Measurements from ENCODE around the gene ABCC1. TPM values are rescaled to one million over a fixed set of nuclear protein-coding genes. Genes with fewer than 3 reads are reported as not detected.

ABCC1 gene
- total and polyA plus RNA-seq, 2 of the 8 experiments (the other 6 are each of a cell fraction or from before 2014, with no cell fraction given), result 42.6 to 66.8 TPM

DNA sequence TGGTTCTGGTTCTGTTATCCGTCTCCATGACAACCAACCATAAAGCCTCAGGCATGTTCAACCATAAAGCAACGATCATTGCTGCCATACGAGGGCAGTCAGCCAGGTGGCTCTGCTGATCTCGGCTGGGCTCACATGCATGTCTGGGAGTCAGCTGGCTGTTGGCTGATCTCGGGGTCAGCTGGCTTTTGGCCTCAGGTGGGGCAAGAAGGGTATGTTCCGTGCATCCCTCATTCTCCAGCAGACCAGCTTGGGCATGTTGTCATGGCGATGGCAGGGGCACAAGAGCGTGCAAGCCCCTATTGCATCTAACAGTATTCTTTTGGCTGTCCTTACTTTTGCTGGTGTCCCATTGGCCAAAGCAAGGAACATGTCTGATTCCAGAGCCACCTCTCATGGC, 187.7 kb downstream of the ABCC1 start:
- H3K9me3 ChIP-seq (ENCODE audit: insufficient read depth in 2 of 2, low read depth in 1 of 2, low read length in 1 of 2), result no peaks in the 10 kb centered on the region
- H4K20me1 ChIP-seq (replicated peaks in 1 of 2; ENCODE audit: control insufficient read depth in 1 of 2, insufficient read depth in 2 of 2, low read length in 2 of 2), result peaks cover 0 to 4% of the 10 kb centered on the region in 2 experiments
- H2AK5ac ChIP-seq (ENCODE audit: low read depth, low read length), result no peak overlapping the region
- H2BK15ac ChIP-seq (ENCODE audit: low read length), result no peak overlapping the region
- no peak overlapping the region for H3K56ac ChIP-seq (replicated peaks; ENCODE audit: insufficient read length, low read depth, low read length)
- ChIA-PET CTCF (ENCODE audit: partially characterized antibody) (interaction anchor here (0.9 to 2.1 kb wide), 3 partner anchors 11 to 50 kb away, joined by 4 to 12 read pairs (median 4); no protein-coding TSS in a partner anchor), POLR2A (ENCODE audit: partially characterized antibody) (no interaction called here)
- H3K23me2 ChIP-seq (ENCODE audit: low read depth, low read length), result no peaks in the 10 kb centered on the region
- TF ChIP-seq MAFK (IDR thresholded peaks at IDR 0.05; ENCODE audit: low read depth, low read length), result no peak
- no peak for TF ChIP-seq SIRT6 (IDR thresholded peaks at IDR 0.05; ENCODE audit: low read length)
- no peak for TF ChIP-seq SRF (IDR thresholded peaks at IDR 0.05; ENCODE audit: low read depth, low read length)
- TF ChIP-seq KDM5A (IDR thresholded peaks at IDR 0.05; ENCODE audit: low read length), result no peak
- H3K79me1 ChIP-seq (ENCODE audit: low read depth, low read length), result no peaks in the 10 kb centered on the region
- no peak overlapping the region for H2BK20ac ChIP-seq (ENCODE audit: low read length)
- H3K4me2 ChIP-seq (ENCODE audit: insufficient read depth in 1 of 2, low read depth in 2 of 2, low read length in 2 of 2), result no peak overlapping the region
- 92% methylated on average over 8 of the region's 8 CpGs; no CpG with 5 or more reads in 1 of the 2 experiments for WGBS, 2 experiments (ENCODE audit: extremely low coverage in 1 of 2, insufficient coverage in 1 of 2, insufficient read length in 1 of 2, insufficient replicate concordance in 2 of 2, low coverage in 1 of 2, low lambda C conversion rate in 2 of 2, missing lambda C conversion rate in 1 of 2)
- H2AFZ ChIP-seq (ENCODE audit: low read length), result no peak overlapping the region
- no peak overlapping the region for H3K14ac ChIP-seq (ENCODE audit: insufficient read length)
- H3K79me2 ChIP-seq (ENCODE audit: control insufficient read depth in 1 of 2, insufficient read depth in 2 of 2, low read length in 2 of 2), result no peaks in the 10 kb centered on the region
- H3K9ac ChIP-seq (replicated peaks in 1 of 4; ENCODE audit: extremely low read depth in 1 of 4, low read depth in 3 of 4, low read length in 3 of 4), result no peak overlapping the region
- H3K36me3 ChIP-seq (ENCODE audit: control insufficient read depth in 2 of 4, insufficient read depth in 4 of 4, low read length in 3 of 4), result peaks cover 21 to 83% (median 49%) of the 10 kb centered on the region in 4 experiments
- no peak overlapping the region for H4K91ac ChIP-seq (replicated peaks; ENCODE audit: insufficient read length, low read length)
- no peak for FAIRE-seq
- H3K4me1 ChIP-seq (replicated peaks in 1 of 4; ENCODE audit: control insufficient read depth in 3 of 4, insufficient read depth in 4 of 4, low read length in 3 of 4), result no peaks in the 10 kb centered on the region; a peak in 1 of 7 replicates
- no peak overlapping the region for H3K23ac ChIP-seq (ENCODE audit: insufficient read length)
- no peak overlapping the region for H4K8ac ChIP-seq (ENCODE audit: extremely low read depth, insufficient read depth, low read length)
- no peaks in the 10 kb centered on the region for H3K27me3 ChIP-seq (replicated peaks in 1 of 4; ENCODE audit: control insufficient read depth in 3 of 4, extremely low read depth in 1 of 4, insufficient read depth in 3 of 4, low read length in 3 of 4)
- no peak for DNase-seq (ENCODE audit: low read depth in 1 of 2, low spot score in 2 of 2)
- H3K4ac ChIP-seq (replicated peaks; ENCODE audit: insufficient read length, low read depth, low read length), result no peak overlapping the region
- H2BK120ac ChIP-seq (replicated peaks; ENCODE audit: low read depth, low read length), result no peak overlapping the region
- H3K4me3 ChIP-seq (ENCODE audit: extremely low read depth in 1 of 4, insufficient read depth in 2 of 4, low read depth in 3 of 4, low read length in 4 of 4), result no peak overlapping the region
- H2BK12ac ChIP-seq (ENCODE audit: low read depth, low read length), result no peak overlapping the region
- H3K27ac ChIP-seq (ENCODE audit: low read depth, low read length), result no peak overlapping the region
- H4K5ac ChIP-seq (ENCODE audit: insufficient read length, low read depth, low read length), result no peak overlapping the region
- H3K18ac ChIP-seq (ENCODE audit: extremely low read depth, low read length), result no peak overlapping the region
- H2BK5ac ChIP-seq (ENCODE audit: low read depth, low read length), result no peak overlapping the region
